ENCODE results near the gene WDFY3. TPM values are rescaled to one million over a fixed set of nuclear protein-coding genes. Genes with fewer than 3 reads are reported as not detected.

The WDFY3 gene
- total and polyA plus RNA-seq, 2 of the 13 experiments (the other 11 are each of a cell fraction or from before 2014, with no cell fraction given): 16.7 to 24.5 TPM

- ATAC-seq (no peak), DNase-seq (ENCODE audit: low spot score) (no peak), FAIRE-seq (no peak)
- ChIA-PET POLR2A (no interaction called here), CTCF (ENCODE audit: low intra/inter-chr PET ratio, low total read pairs) (no interaction called here)
- Histone ChIP-seq H3K36me3 (replicated peaks in 1 of 2; ENCODE audit: control insufficient read depth in 1 of 2, insufficient read depth in 2 of 2, low read length in 2 of 2) (no peaks in the 10 kb centered on the region), H2AFZ (ENCODE audit: low read length) (no peak overlapping the region), H3K4me1 (ENCODE audit: insufficient read depth, low read length) (peaks cover 21% of the 10 kb centered on the region), H3K27me3 (ENCODE audit: control insufficient read depth in 1 of 2, insufficient read depth in 2 of 2, low read length in 2 of 2) (no peaks in the 10 kb centered on the region), H4K20me1 (ENCODE audit: insufficient read depth, low read length) (peaks cover 14% of the 10 kb centered on the region), H3K9me3 (ENCODE audit: low read length) (no peaks in the 10 kb centered on the region), H3K4me3 (replicated peaks in 1 of 3; ENCODE audit: insufficient read depth in 1 of 3, low read depth in 2 of 3, low read length in 3 of 3) (no peak overlapping the region), H3K9ac (ENCODE audit: insufficient read depth, low read depth, low read length) (no peak overlapping the region), H3K27ac (ENCODE audit: extremely low read length, insufficient read depth, low read length) (no peak overlapping the region), H3K79me2 (ENCODE audit: insufficient read depth, low read length) (peaks cover 78% of the 10 kb centered on the region), H3K4me2 (ENCODE audit: low read depth, low read length) (no peak overlapping the region)
- intact Hi-C loops (cut with micrococcal nuclease; ENCODE audit: unreplicated experiment) (no loop called here), in situ Hi-C loops (cut with HindIII; ENCODE audit: extremely low pct_ligation_motif_present, low pct_unique_long_range_greater_than_20kb) (no loop called here)
- BruUV-seq (replicated peaks): no TSS peak
- WGBS (ENCODE audit: low lambda C conversion rate): 94% methylated on average over 3 of the region's 3 CpGs
- TF ChIP-seq, protein P1, sequence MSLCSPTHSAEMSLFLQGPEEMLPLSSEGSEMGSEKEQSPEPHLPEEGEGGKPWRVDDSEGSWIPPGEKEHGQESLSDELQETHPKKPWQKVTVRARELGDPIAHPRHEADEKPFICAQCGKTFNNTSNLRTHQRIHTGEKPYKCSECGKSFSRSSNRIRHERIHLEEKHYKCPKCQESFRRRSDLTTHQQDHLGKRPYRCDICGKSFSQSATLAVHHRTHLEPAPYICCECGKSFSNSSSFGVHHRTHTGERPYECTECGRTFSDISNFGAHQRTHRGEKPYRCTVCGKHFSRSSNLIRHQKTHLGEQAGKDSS (CRISPR knock-in tag; IDR thresholded peaks at IDR 0.05; ENCODE audit: borderline replicate concordance, low read depth): no peak
- no peak for TF ChIP-seq ZBTB8A (CRISPR knock-in tag; IDR thresholded peaks at IDR 0.05; ENCODE audit: borderline replicate concordance, low read depth)
- no peak for TF ChIP-seq NFE2 (CRISPR knock-in tag; IDR thresholded peaks at IDR 0.05)
- TF ChIP-seq, protein P2, sequence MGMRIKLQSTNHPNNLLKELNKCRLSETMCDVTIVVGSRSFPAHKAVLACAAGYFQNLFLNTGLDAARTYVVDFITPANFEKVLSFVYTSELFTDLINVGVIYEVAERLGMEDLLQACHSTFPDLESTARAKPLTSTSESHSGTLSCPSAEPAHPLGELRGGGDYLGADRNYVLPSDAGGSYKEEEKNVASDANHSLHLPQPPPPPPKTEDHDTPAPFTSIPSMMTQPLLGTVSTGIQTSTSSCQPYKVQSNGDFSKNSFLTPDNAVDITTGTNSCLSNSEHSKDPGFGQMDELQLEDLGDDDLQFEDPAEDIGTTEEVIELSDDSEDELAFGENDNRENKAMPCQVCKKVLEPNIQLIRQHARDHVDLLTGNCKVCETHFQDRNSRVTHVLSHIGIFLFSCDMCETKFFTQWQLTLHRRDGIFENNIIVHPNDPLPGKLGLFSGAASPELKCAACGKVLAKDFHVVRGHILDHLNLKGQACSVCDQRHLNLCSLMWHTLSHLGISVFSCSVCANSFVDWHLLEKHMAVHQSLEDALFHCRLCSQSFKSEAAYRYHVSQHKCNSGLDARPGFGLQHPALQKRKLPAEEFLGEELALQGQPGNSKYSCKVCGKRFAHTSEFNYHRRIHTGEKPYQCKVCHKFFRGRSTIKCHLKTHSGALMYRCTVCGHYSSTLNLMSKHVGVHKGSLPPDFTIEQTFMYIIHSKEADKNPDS (CRISPR knock-in tag; IDR thresholded peaks at IDR 0.05): no peak
- TF ChIP-seq CHCHD3 (CRISPR knock-in tag; IDR thresholded peaks at IDR 0.05): no peak
- no peak for TF ChIP-seq MNT (IDR thresholded peaks at IDR 0.05)
Measured at GRCh38 chr4:84956014-84956413, 10.5 kb downstream of the WDFY3 start.
